SH-SY5Y (cell line): ENCODE data around the gene PTPRT.

Experiments
- GATA2 ChIP-seq: IDR thresholded peaks from 2 replicates; pipeline ENCODE4 v1.6.1; 2011; ENCODE audit warnings: mild to moderate bottlenecking, low read depth, low read length
- GATA3 ChIP-seq: IDR thresholded peaks from 2 replicates; pipeline ENCODE4 v1.6.1; 2011; ENCODE audit warnings: low read depth, mild to moderate bottlenecking, low read length, moderate library complexity

- TF ChIP-seq GATA2 (no peak), GATA3 (no peak)
These were observed 302.4 kb downstream of the PTPRT start for GRCh38 chr20:42887281-42887680.
